ENCODE results near the gene ERICH4.
A peak's percentile ranks its signal among the peaks of the same experiment; 100 is the strongest.

DNA sequence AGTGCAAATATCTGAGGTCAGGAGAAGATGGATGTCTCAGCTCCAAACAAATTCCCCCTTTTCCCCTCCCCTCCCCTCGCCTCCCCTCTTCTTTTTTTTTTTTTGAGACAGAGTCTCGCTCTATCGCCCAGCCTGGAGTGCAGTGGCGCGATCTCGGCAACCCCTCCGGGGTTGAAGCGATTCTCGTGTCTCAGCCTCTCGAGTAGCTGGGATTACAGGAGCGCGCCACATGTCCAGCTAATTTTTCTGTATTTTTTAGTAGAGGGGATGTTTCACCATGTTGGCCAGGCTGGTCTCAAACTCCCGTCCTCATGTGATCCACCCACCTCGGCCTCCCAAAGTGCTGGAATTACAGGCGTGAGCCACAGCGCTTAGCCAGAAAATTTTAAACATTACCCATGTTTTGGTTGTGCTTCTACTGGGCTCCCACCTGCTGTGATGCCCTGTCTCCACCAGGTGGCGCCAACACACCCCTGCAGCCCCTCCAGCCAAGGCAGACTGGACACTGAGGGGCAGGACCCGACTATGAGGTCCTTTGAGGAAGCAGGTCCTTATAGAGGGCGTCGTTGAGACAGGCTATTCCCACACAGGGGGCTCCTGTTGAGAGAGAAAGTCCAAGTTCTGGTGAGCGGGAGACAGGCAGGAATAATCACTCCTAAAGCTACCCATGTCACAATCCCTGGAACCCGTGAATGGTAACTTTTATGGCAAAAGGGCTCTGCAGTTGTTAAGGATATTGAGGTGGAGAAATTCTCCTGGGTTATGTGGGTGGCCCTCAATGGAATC, 6.3 kb downstream of the ERICH4 start:
- TF ChIP-seq EZH2 (IDR thresholded peaks at IDR 0.05; ENCODE audit: low read depth): no peak
- TF ChIP-seq, protein P1, sequence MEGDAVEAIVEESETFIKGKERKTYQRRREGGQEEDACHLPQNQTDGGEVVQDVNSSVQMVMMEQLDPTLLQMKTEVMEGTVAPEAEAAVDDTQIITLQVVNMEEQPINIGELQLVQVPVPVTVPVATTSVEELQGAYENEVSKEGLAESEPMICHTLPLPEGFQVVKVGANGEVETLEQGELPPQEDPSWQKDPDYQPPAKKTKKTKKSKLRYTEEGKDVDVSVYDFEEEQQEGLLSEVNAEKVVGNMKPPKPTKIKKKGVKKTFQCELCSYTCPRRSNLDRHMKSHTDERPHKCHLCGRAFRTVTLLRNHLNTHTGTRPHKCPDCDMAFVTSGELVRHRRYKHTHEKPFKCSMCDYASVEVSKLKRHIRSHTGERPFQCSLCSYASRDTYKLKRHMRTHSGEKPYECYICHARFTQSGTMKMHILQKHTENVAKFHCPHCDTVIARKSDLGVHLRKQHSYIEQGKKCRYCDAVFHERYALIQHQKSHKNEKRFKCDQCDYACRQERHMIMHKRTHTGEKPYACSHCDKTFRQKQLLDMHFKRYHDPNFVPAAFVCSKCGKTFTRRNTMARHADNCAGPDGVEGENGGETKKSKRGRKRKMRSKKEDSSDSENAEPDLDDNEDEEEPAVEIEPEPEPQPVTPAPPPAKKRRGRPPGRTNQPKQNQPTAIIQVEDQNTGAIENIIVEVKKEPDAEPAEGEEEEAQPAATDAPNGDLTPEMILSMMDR (conservative IDR thresholded peaks at IDR 0.05): peak; percentile 98
